SJCRH30 (cell line): ENCODE results near the gene TRIO. TPM values are rescaled to one million over a fixed set of nuclear protein-coding genes. Genes with fewer than 3 reads are reported as not detected.

Experiments
- DNase-seq, 2 experiments: peaks; one replicate each; pipeline ENCODE4 v3.0.0-alpha.2; 2015 to 2020
- H3K27ac ChIP-seq: fragments of 250-450 bp; sonication (Bioruptor Pico); 2 replicates; pipeline ENCODE4 v1.5.1; 2020; ENCODE audit warnings: mild to moderate bottlenecking, moderate library complexity
- H3K27me3 ChIP-seq: fragments of 250-450 bp; sonication (Bioruptor Pico); 2 replicates; pipeline ENCODE4 v1.5.1; 2020; ENCODE audit warnings: mild to moderate bottlenecking, moderate library complexity
- H3K36me3 ChIP-seq: fragments of 250-450 bp; sonication (Bioruptor Pico); 2 replicates; pipeline ENCODE4 v1.5.1; 2020; ENCODE audit warnings: mild to moderate bottlenecking, moderate library complexity
- H3K4me1 ChIP-seq: fragments of 250-450 bp; sonication (Bioruptor Pico); 2 replicates; pipeline ENCODE4 v1.5.1; 2020; ENCODE audit warnings: mild to moderate bottlenecking, moderate library complexity
- H3K4me3 ChIP-seq: fragments of 250-450 bp; sonication (Bioruptor Pico); 2 replicates; pipeline ENCODE4 v1.5.1; 2020; ENCODE audit warnings: mild to moderate bottlenecking, moderate library complexity
- H3K9me3 ChIP-seq: fragments of 250-450 bp; sonication (Bioruptor Pico); replicated peaks from 2 replicates; pipeline ENCODE4 v1.5.1; 2020; ENCODE audit warnings: mild to moderate bottlenecking, moderate library complexity
- total RNA-seq: library from RNA; depleted of rRNA; stranded (reverse); fragments of >200 nt; shearing (Covaris generic); gene quantifications from 2 replicates; pipeline ENCODE4 v1.2.3, GENCODE V29; 2014

Gene TRIO
- total RNA-seq, 1 experiment from 2014 or later, result 82.9 TPM

- no peak overlapping the region for H3K27ac ChIP-seq
- no peak overlapping the region for H3K4me3 ChIP-seq
- no peaks in the 10 kb centered on the region; the same call in 1 of the 2 replicates for H3K36me3 ChIP-seq
- 0 out of 2 replicates have a peak, but pooled peaks cover 3% of the 10 kb centered on the region for H3K4me1 ChIP-seq
- H3K9me3 ChIP-seq, result no peaks in the 10 kb centered on the region
- DNase-seq, result no peak
- no peaks in the 10 kb centered on the region for H3K27me3 ChIP-seq
Measured at GRCh38 chr5:14148890-14149671, 5.9 kb downstream of the TRIO start.

GRCh38 chr5:14149672-14150274 lies 6.6 kb downstream of the TRIO start:
- Histone ChIP-seq H3K9me3 (no peaks in the 10 kb centered on the region), H3K27ac (no peak overlapping the region), H3K27me3 (no peaks in the 10 kb centered on the region), H3K36me3 (no peaks in the 10 kb centered on the region; the same call in 1 of the 2 replicates), H3K4me3 (no peak overlapping the region), H3K4me1 (0 out of 2 replicates have a peak, but pooled peaks cover 3% of the 10 kb centered on the region)
- no peak for DNase-seq

GRCh38 chr5:14151416-14151815 lies 8.3 kb downstream of the TRIO start:
- H3K4me3 ChIP-seq, result no peak overlapping the region
- H3K27me3 ChIP-seq, result no peaks in the 10 kb centered on the region
- DNase-seq, result no peak
- H3K27ac ChIP-seq, result no peak overlapping the region
- no peaks in the 10 kb centered on the region for H3K9me3 ChIP-seq
- H3K36me3 ChIP-seq, result no peaks in the 10 kb centered on the region; the same call in 1 of the 2 replicates
- H3K4me1 ChIP-seq, result peaks cover 10% of the 10 kb centered on the region

GRCh38 chr5:14153071-14153864 lies 10.1 kb downstream of the TRIO start:
- no peaks in the 10 kb centered on the region for H3K27me3 ChIP-seq
- H3K9me3 ChIP-seq, result no peaks in the 10 kb centered on the region
- peaks cover 14% of the 10 kb centered on the region for H3K4me1 ChIP-seq
- no peaks in the 10 kb centered on the region; the same call in 1 of the 2 replicates for H3K36me3 ChIP-seq
- H3K27ac ChIP-seq, result no peak overlapping the region
- no peak overlapping the region for H3K4me3 ChIP-seq
- no peak for DNase-seq

GRCh38 chr5:14153932-14154731 lies 11.0 kb downstream of the TRIO start:
- peaks cover 14% of the 10 kb centered on the region for H3K4me1 ChIP-seq
- no peak for DNase-seq
- no peak overlapping the region for H3K27ac ChIP-seq
- H3K27me3 ChIP-seq, result no peaks in the 10 kb centered on the region
- H3K36me3 ChIP-seq, result no peaks in the 10 kb centered on the region
- H3K4me3 ChIP-seq, result no peak overlapping the region
- H3K9me3 ChIP-seq, result no peaks in the 10 kb centered on the region

GRCh38 chr5:14155075-14155474 lies 11.9 kb downstream of the TRIO start:
- no peak overlapping the region for H3K4me3 ChIP-seq
- peaks cover 14% of the 10 kb centered on the region for H3K4me1 ChIP-seq
- no peak for DNase-seq
- no peaks in the 10 kb centered on the region for H3K9me3 ChIP-seq
- H3K36me3 ChIP-seq, result no peaks in the 10 kb centered on the region
- no peak overlapping the region for H3K27ac ChIP-seq
- H3K27me3 ChIP-seq, result no peaks in the 10 kb centered on the region

GRCh38 chr5:14155739-14156138 lies 12.6 kb downstream of the TRIO start:
- Histone ChIP-seq H3K4me3 (no peak overlapping the region), H3K36me3 (no peaks in the 10 kb centered on the region), H3K27ac (no peak overlapping the region), H3K27me3 (no peaks in the 10 kb centered on the region), H3K9me3 (no peaks in the 10 kb centered on the region), H3K4me1 (peaks cover 14% of the 10 kb centered on the region)
- no peak for DNase-seq

GRCh38 chr5:14156290-14156649 lies 13.1 kb downstream of the TRIO start:
- Histone ChIP-seq H3K4me1 (peaks cover 14% of the 10 kb centered on the region), H3K36me3 (no peaks in the 10 kb centered on the region), H3K4me3 (no peak overlapping the region)

GRCh38 chr5:14156650-14157492 lies 13.7 kb downstream of the TRIO start:
- Histone ChIP-seq H3K27me3 (no peaks in the 10 kb centered on the region), H3K27ac (peak overlapping the region; percentile 52), H3K9me3 (no peaks in the 10 kb centered on the region), H3K36me3 (no peaks in the 10 kb centered on the region), H3K4me3 (peak overlapping the region; percentile 12), H3K4me1 (peaks cover 14% of the 10 kb centered on the region)
- peak; percentile 56 to 74 for DNase-seq

More at GRCh38 chr5:14156290-14156649, 13.1 kb downstream of the TRIO start:
- no peak for DNase-seq
- peak overlapping the region; percentile 52 for H3K27ac ChIP-seq
- no peaks in the 10 kb centered on the region for H3K9me3 ChIP-seq
- no peaks in the 10 kb centered on the region for H3K27me3 ChIP-seq

- H3K9me3 ChIP-seq, result no peaks in the 10 kb centered on the region
- no peaks in the 10 kb centered on the region for H3K36me3 ChIP-seq
- no peak overlapping the region for H3K4me3 ChIP-seq
- H3K27me3 ChIP-seq, result no peaks in the 10 kb centered on the region
- peaks cover 14% of the 10 kb centered on the region for H3K4me1 ChIP-seq
- no peak overlapping the region for H3K27ac ChIP-seq
- DNase-seq, result no peak
Measured at GRCh38 chr5:14157493-14157782, 14.3 kb downstream of the TRIO start.

GRCh38 chr5:14158890-14159666 lies 15.9 kb downstream of the TRIO start:
- no peak overlapping the region for H3K27ac ChIP-seq
- no peaks in the 10 kb centered on the region for H3K27me3 ChIP-seq
- no peaks in the 10 kb centered on the region for H3K36me3 ChIP-seq
- H3K4me3 ChIP-seq, result no peak overlapping the region
- H3K9me3 ChIP-seq, result peaks cover 7% of the 10 kb centered on the region; the same call in 1 of the 2 replicates
- no peak for DNase-seq
- H3K4me1 ChIP-seq, result peaks cover 14% of the 10 kb centered on the region

- Histone ChIP-seq H3K27ac (no peak overlapping the region), H3K9me3 (peaks cover 8% of the 10 kb centered on the region; the same call in 1 of the 2 replicates), H3K4me1 (0 out of 2 replicates have a peak, but pooled peaks cover 2% of the 10 kb centered on the region), H3K27me3 (no peaks in the 10 kb centered on the region), H3K4me3 (no peak overlapping the region), H3K36me3 (no peaks in the 10 kb centered on the region)
- no peak for DNase-seq
Measured at GRCh38 chr5:14161825-14162556, 18.8 kb downstream of the TRIO start.
